A549 (cell line): ENCODE results near the gene RAN. TPM values are rescaled to one million over a fixed set of nuclear protein-coding genes. Genes with fewer than 3 reads are reported as not detected.
A peak's percentile ranks its signal among the peaks of the same experiment; 100 is the strongest.

Source experiments
- ATAC-seq, 2 experiments: fragments of 200-7000 bp in 1 of 2; fragments of >200 bp in 1 of 2; cut with Nextera tagmentation in 1 of 2; cut with Tn5 transposase in 1 of 2; 3 replicates each; pipeline versions ENCODE4 v1.8.0 to v1.9.1; 2018 to 2020; ENCODE audit warnings: mild to moderate bottlenecking in 1 of 2, moderate library complexity in 1 of 2
- CTCF ChIA-PET: fragments of 300-600 bp; sonication (Branson Sonifier 250); formaldehyde crosslinking; extraction: SDS; loops from one replicate; lab custom pipeline; 2021; ENCODE audit warnings: antibody characterized with exemption, inconsistent platforms; lab: Yijun Ruan, JAX
- POLR2A ChIA-PET: fragments of 350-600 bp; formaldehyde crosslinking; extraction: SDS; loops from one replicate; lab custom pipeline; 2021; ENCODE audit warnings: antibody characterized with exemption, inconsistent platforms; lab: Yijun Ruan, JAX
- DNase-seq, 2 experiments: peaks; one replicate each; pipeline versions ENCODE4 v3.0.0 to v3.0.0-alpha.2; 2011 to 2016; ENCODE audit warnings: low read depth in 1 of 2, low spot score in 1 of 2
- FAIRE-seq: peaks from 2 replicates; lab custom pipeline; 2011; peaks lifted over from hg19 to GRCh38; lab: Jason Lieb, UNC
- H3K27ac ChIP-seq, 2 experiments: fragments of >200 bp; sonication (Bioruptor Twin); formaldehyde crosslinking; 3 replicates each; pipeline ENCODE4 v1.5.1; 2016 to 2017
- H3K4me1 ChIP-seq: fragments of >200 bp; sonication (Bioruptor Twin); formaldehyde crosslinking; 3 replicates; pipeline ENCODE4 v1.6.1; 2016
- H3K4me2 ChIP-seq: fragments of >200 bp; sonication (Bioruptor Twin); formaldehyde crosslinking; 3 replicates; pipeline ENCODE4 v1.6.1; 2016
- H3K4me3 ChIP-seq: fragments of >200 bp; sonication (Bioruptor Twin); formaldehyde crosslinking; 3 replicates; pipeline ENCODE4 v1.5.1; 2016
- H3K9me3 ChIP-seq: fragments of >200 bp; sonication (Bioruptor Twin); formaldehyde crosslinking; 3 replicates; pipeline ENCODE4 v1.6.1; 2016
- CBX2 ChIP-seq: fragments of 200-600 bp; sonication (generic); IDR thresholded peaks from 2 replicates; pipeline ENCODE4 v1.6.1; 2016; ENCODE audit warnings: low read depth, mild to moderate bottlenecking, borderline replicate concordance
- CBX8 ChIP-seq: fragments of 200-600 bp; sonication (generic); IDR thresholded peaks from 2 replicates; pipeline ENCODE4 v1.6.1; 2016
- CEBPB ChIP-seq, 2 experiments: fragments of >200 bp in 1 of 2; sonication (Bioruptor Twin) in 1 of 2; formaldehyde crosslinking in 1 of 2; IDR thresholded peaks; 2 replicates each; pipeline ENCODE4 v1.6.1; 2012 to 2016
- CHD2 ChIP-seq: fragments of 150-350 bp; IDR thresholded peaks from 2 replicates; pipeline ENCODE4 v1.6.1; 2014; ENCODE audit warnings: low read length; ENCODE audit not compliant: partially characterized antibody
- CHD4 ChIP-seq: fragments of 200-600 bp; sonication (generic); IDR thresholded peaks from 2 replicates; pipeline ENCODE4 v1.6.1; 2016; ENCODE audit warnings: antibody characterized with exemption, mild to moderate bottlenecking, borderline replicate concordance
- EP300 ChIP-seq, 2 experiments: fragments of >200 bp; sonication (Bioruptor Twin); formaldehyde crosslinking; IDR thresholded peaks; 2 replicates in 1 of 2; 3 replicates in 1 of 2; pipeline ENCODE4 v1.6.1; 2016 to 2017
- FOSL2 ChIP-seq, 2 experiments: fragments of 450-650 bp in 1 of 2; fragments of >200 bp in 1 of 2; sonication (Bioruptor Twin) in 1 of 2; formaldehyde crosslinking; IDR thresholded peaks; 2 replicates each; pipeline versions ENCODE4 v1.5.0 to v1.6.1; 2016 to 2020; ENCODE audit warnings: mild to moderate bottlenecking in 1 of 2, moderate library complexity in 1 of 2
- GATA3 ChIP-seq: IDR thresholded peaks from 2 replicates; pipeline ENCODE4 v1.6.1; 2012; ENCODE audit warnings: borderline replicate concordance
- HDAC2 ChIP-seq: fragments of 200-600 bp; sonication (generic); IDR thresholded peaks from 2 replicates; pipeline ENCODE4 v1.6.1; 2016
- HOXB13 ChIP-seq: fragments of 250-450 bp; sonication (Bioruptor Pico); IDR thresholded peaks from 2 replicates; pipeline ENCODE4 v1.5.0; 2020; ENCODE audit warnings: low read depth, mild to moderate bottlenecking, moderate library complexity
- HOXB5 ChIP-seq: fragments of 250-450 bp; sonication (Bioruptor Pico); IDR thresholded peaks from 2 replicates; pipeline ENCODE4 v1.5.0; 2020; ENCODE audit warnings: mild to moderate bottlenecking, moderate library complexity
- KDM5A ChIP-seq: fragments of 200-600 bp; sonication (generic); IDR thresholded peaks from 2 replicates; pipeline ENCODE4 v1.6.1; 2016; ENCODE audit warnings: antibody characterized with exemption, mild to moderate bottlenecking
- NFE2L2 ChIP-seq: fragments of 150-350 bp; conservative IDR thresholded peaks from 2 replicates; pipeline ENCODE4 v1.6.1; 2014; ENCODE audit warnings: low read length
- NPAS2 ChIP-seq: fragments of 250-450 bp; sonication (Bioruptor Pico); IDR thresholded peaks from 2 replicates; pipeline ENCODE4 v1.8.0; 2022; ENCODE audit warnings: mild to moderate bottlenecking, moderate library complexity, borderline replicate concordance
- TFCP2L1 ChIP-seq: fragments of 250-450 bp; sonication (Bioruptor Pico); IDR thresholded peaks from 2 replicates; pipeline ENCODE4 v1.5.0; 2021; ENCODE audit warnings: mild to moderate bottlenecking
- ZFP36 ChIP-seq: fragments of 450-650 bp; IDR thresholded peaks from 2 replicates; pipeline ENCODE4 v1.6.1; 2014; ENCODE audit warnings: borderline replicate concordance; ENCODE audit not compliant: partially characterized antibody
- ZSCAN20 ChIP-seq: fragments of 250-450 bp; sonication (Bioruptor Pico); IDR thresholded peaks from 2 replicates; pipeline ENCODE4 v1.8.0; 2022; ENCODE audit warnings: mild to moderate bottlenecking, moderate library complexity
- WGBS: methylation state at CpG from one replicate; pipeline ENCODE4 v1.1.6; 2017; ENCODE audit errors: missing lambda C conversion rate; 5-methylcytosine and 5-hydroxymethylcytosine counted together
- polyA plus RNA-seq, 4 experiments: library from polyadenylated mRNA; depleted of rRNA in 3 of 4; stranded (reverse); fragments of >200 nt; fragmentation: RNase III in 1 of 4; extraction: RNeasy Plus Mini Kit Qiagen cat#74134 plus additional on column Dnase treatment in 1 of 4; gene quantifications; 2 replicates in 3 of 4; 3 replicates in 1 of 4; pipeline ENCODE4 v1.2.3, GENCODE V29; 2011 to 2017
- TF ChIP-seq, protein P1 (sequence below): fragments of 450-650 bp; IDR thresholded peaks from 2 replicates; pipeline ENCODE4 v1.6.1; 2014; ENCODE audit warnings: antibody characterized with exemption
- TF ChIP-seq, protein P2 (sequence below): fragments of >200 bp; sonication (Bioruptor Twin); formaldehyde crosslinking; IDR thresholded peaks from 3 replicates; pipeline ENCODE4 v1.6.1; 2016
- TF ChIP-seq, protein P3 (sequence below): fragments of 150-350 bp; IDR thresholded peaks from 2 replicates; pipeline ENCODE4 v1.6.1; 2014; ENCODE audit warnings: low read depth, mild to moderate bottlenecking, low read length
- TF ChIP-seq, protein P4 (sequence below): fragments of >200 bp; sonication (Bioruptor Twin); formaldehyde crosslinking; IDR thresholded peaks from 3 replicates; pipeline ENCODE4 v1.5.1; 2016

The RAN gene
- polyA plus RNA-seq, 2 of the 4 experiments (the other 2 are of a cell fraction), result 1,941 to 3,303 TPM

DNA sequence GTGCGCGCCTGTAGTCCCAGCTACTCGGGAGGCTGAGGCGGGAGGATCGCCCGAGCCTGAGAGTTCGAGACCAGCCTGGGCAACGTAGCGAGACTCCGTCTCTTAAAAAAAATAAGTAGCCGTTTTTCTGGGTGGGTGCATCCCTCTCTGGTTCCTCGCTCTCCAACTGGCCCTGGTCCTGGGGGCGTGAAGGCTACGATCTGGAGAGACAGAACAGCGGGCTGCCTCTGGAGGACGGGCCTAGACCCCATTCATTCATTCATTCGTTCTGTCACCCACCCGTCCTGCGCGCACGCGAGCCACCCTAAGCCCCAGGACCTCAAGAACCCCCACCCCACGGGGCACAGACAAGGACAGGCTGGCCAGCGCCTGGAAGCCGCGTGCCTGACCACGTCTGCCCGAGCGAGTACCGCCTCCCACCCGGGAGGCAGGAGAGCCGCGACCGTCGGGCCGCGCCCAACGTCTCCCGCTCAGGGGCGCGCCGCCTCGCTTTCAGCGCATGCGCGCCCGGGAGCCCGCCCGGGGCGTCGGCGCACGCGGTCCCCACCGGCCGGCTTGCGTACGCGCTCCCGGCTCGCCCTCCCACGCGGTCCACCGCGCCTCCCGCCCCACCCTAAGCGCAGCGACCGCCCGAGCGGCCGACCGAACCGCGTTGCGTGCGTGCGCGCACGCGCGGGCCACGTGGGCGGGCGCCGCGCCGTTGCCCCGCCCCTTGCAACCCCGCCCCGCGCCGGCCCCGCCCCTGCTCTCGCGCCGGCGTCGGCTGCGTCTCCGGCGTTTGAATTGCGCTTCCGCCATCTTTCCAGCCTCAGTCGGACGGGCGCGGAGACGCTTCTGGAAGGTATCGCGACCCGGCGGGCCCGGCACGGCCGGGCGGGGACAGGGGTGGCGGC, at the start of gene RAN (continued):
- TF ChIP-seq, protein P1, sequence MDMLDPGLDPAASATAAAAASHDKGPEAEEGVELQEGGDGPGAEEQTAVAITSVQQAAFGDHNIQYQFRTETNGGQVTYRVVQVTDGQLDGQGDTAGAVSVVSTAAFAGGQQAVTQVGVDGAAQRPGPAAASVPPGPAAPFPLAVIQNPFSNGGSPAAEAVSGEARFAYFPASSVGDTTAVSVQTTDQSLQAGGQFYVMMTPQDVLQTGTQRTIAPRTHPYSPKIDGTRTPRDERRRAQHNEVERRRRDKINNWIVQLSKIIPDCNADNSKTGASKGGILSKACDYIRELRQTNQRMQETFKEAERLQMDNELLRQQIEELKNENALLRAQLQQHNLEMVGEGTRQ, result no peak
- TF ChIP-seq, protein P2, sequence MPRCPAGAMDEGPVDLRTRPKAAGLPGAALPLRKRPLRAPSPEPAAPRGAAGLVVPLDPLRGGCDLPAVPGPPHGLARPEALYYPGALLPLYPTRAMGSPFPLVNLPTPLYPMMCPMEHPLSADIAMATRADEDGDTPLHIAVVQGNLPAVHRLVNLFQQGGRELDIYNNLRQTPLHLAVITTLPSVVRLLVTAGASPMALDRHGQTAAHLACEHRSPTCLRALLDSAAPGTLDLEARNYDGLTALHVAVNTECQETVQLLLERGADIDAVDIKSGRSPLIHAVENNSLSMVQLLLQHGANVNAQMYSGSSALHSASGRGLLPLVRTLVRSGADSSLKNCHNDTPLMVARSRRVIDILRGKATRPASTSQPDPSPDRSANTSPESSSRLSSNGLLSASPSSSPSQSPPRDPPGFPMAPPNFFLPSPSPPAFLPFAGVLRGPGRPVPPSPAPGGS, result peak; percentile 88
- no peak for TF ChIP-seq NFE2L2
- 0 out of 2 replicates have a peak, but pooled peaks have one; percentile 9 for TF ChIP-seq TFCP2L1 (CRISPR knock-in tag)
- TF ChIP-seq, protein P3, sequence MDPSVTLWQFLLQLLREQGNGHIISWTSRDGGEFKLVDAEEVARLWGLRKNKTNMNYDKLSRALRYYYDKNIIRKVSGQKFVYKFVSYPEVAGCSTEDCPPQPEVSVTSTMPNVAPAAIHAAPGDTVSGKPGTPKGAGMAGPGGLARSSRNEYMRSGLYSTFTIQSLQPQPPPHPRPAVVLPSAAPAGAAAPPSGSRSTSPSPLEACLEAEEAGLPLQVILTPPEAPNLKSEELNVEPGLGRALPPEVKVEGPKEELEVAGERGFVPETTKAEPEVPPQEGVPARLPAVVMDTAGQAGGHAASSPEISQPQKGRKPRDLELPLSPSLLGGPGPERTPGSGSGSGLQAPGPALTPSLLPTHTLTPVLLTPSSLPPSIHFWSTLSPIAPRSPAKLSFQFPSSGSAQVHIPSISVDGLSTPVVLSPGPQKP, result no peak

DNA sequence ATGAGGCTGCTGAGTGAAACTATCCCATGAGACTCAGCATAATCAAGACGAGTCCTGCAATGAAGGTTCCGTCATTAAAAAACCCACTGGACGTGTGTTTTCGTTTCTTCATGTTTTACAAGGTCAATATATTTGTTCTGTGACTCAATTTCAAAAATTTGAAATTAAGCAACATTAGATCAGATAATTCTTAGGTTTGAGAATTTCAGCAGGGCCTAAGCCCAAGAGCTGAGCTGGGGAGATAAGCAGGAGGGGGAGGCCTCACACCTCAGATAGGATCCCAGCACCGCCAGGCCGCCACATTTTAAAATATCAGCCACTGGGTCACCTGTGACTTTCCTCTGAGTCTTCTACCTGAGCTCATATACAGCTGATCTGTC, 46.1 kb upstream of the RAN start:
- H3K4me3 ChIP-seq, result no peak overlapping the region
- CTCF ChIA-PET, result interaction anchor here (0.7 to 5.6 kb wide), 6 partner anchors 9 to 194 kb away, joined by 3 to 40 read pairs (median 5); no protein-coding TSS in a partner anchor
- H3K9me3 ChIP-seq, result no peaks in the 10 kb centered on the region
- ATAC-seq (peak in 1 of 2 experiments; percentile 9; a peak in 1 of 6 replicates), DNase-seq (no peak), FAIRE-seq (no peak)
- WGBS, result 84% methylated on average over 6 of the region's 6 CpGs
- TF ChIP-seq CHD2 (no peak), CHD4 (no peak), HOXB5 (no peak), CBX2 (no peak), EP300 (IDR thresholded peaks at IDR 0.05) (no peak), FOSL2 (IDR thresholded peaks at IDR 0.05) (no peak), FOSL2 (CRISPR knock-in tag; IDR thresholded peaks at IDR 0.05) (no peak), ZFP36 (no peak), KDM5A (no peak), NPAS2 (no peak), ZSCAN20 (CRISPR knock-in tag) (no peak), GATA3 (no peak), HOXB13 (CRISPR knock-in tag) (no peak), HDAC2 (no peak), NFE2L2 (no peak), CEBPB (IDR thresholded peaks at IDR 0.05) (no peak), CBX8 (no peak)
- TF ChIP-seq, protein P1, result no peak
- TF ChIP-seq, protein P4, sequence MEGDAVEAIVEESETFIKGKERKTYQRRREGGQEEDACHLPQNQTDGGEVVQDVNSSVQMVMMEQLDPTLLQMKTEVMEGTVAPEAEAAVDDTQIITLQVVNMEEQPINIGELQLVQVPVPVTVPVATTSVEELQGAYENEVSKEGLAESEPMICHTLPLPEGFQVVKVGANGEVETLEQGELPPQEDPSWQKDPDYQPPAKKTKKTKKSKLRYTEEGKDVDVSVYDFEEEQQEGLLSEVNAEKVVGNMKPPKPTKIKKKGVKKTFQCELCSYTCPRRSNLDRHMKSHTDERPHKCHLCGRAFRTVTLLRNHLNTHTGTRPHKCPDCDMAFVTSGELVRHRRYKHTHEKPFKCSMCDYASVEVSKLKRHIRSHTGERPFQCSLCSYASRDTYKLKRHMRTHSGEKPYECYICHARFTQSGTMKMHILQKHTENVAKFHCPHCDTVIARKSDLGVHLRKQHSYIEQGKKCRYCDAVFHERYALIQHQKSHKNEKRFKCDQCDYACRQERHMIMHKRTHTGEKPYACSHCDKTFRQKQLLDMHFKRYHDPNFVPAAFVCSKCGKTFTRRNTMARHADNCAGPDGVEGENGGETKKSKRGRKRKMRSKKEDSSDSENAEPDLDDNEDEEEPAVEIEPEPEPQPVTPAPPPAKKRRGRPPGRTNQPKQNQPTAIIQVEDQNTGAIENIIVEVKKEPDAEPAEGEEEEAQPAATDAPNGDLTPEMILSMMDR, result no peak
- H3K27ac ChIP-seq, result peak overlapping the region in 1 of 2 experiments; percentile 13; a peak in 1 of 6 replicates
- POLR2A ChIA-PET, result no interaction called here
- H3K4me1 ChIP-seq, result peaks cover 8% of the 10 kb centered on the region
- no peak overlapping the region for H3K4me2 ChIP-seq
